Measurements from ENCODE around the gene CDC37L1.

CDC37L1 gene

DNA sequence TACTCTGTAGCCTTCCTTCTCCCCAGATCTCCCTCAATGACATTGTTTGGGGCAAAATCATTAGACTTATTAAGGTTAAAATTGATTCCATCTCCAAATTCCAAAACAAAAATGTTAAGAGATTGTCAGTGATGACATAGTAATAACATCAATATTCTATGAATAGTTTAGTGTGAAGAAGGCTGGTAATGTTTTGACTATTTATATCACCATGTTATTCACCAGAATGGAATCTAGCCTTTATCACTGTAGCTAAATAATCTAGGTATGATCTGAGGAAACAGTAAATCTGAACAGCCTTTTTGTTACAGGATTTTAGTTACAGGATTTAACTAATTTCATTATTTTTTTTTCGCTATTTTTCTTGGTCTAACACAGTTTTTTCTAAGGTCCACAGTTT is 18.2 kb upstream of the CDC37L1 start:
- Histone ChIP-seq H3K4me3 (no peak overlapping the region), H3K9me3 (no peaks in the 10 kb centered on the region), H3K27ac (peak overlapping the region in 1 of 2 donors; percentile 89), H3K27me3 (no peaks in the 10 kb centered on the region), H3K4me1 (peaks cover 0 to 46% (median 28%) of the 10 kb centered on the region in 4 donors), H3K36me3 (no peaks in the 10 kb centered on the region)
- TF ChIP-seq, protein P1, sequence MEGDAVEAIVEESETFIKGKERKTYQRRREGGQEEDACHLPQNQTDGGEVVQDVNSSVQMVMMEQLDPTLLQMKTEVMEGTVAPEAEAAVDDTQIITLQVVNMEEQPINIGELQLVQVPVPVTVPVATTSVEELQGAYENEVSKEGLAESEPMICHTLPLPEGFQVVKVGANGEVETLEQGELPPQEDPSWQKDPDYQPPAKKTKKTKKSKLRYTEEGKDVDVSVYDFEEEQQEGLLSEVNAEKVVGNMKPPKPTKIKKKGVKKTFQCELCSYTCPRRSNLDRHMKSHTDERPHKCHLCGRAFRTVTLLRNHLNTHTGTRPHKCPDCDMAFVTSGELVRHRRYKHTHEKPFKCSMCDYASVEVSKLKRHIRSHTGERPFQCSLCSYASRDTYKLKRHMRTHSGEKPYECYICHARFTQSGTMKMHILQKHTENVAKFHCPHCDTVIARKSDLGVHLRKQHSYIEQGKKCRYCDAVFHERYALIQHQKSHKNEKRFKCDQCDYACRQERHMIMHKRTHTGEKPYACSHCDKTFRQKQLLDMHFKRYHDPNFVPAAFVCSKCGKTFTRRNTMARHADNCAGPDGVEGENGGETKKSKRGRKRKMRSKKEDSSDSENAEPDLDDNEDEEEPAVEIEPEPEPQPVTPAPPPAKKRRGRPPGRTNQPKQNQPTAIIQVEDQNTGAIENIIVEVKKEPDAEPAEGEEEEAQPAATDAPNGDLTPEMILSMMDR (IDR thresholded peaks at IDR 0.05) = no peak
- intact Hi-C loops (cut with DNase I; ENCODE audit: low total_unique reads) = loop anchor here (5.0 to 10.0 kb wide), 3 partner anchors 81 to 784 kb away; partner anchors contain the start of gene AK3
- DNase-seq = no peak

DNA sequence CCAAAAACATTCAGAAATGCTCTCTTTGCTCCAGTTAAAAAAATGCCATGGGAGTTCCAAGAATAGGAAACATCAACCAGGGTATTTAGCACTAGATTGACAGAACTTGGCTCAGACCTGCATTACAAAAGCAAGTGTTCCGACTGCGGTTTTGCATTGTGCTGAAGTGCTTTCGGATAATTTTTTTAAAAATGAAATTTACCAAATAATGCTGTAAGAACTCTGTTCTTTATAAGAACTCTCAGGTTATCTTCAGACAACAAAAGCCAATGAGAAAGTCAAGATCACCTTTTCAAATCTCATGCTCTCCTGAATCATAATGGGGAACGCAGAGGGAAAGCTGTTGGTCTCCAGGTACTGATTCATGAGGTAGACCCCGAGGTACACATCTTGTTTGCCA is 17.8 kb upstream of the CDC37L1 start:
- no peaks in the 10 kb centered on the region for H3K27me3 ChIP-seq
- intact Hi-C loops (cut with DNase I; ENCODE audit: low total_unique reads) = loop anchor here (5.0 to 10.0 kb wide), 3 partner anchors 81 to 783 kb away; partner anchors contain the start of gene AK3
- peaks cover 0 to 47% (median 28%) of the 10 kb centered on the region in 4 donors for H3K4me1 ChIP-seq
- peak overlapping the region; percentile 83 to 89 for H3K4me3 ChIP-seq
- no peaks in the 10 kb centered on the region for H3K36me3 ChIP-seq
- DNase-seq = no peak
- TF ChIP-seq, protein P1 (IDR thresholded peaks at IDR 0.05) = no peak
- H3K27ac ChIP-seq = peak overlapping the region; percentile 81 to 89
- no peaks in the 10 kb centered on the region for H3K9me3 ChIP-seq

DNA sequence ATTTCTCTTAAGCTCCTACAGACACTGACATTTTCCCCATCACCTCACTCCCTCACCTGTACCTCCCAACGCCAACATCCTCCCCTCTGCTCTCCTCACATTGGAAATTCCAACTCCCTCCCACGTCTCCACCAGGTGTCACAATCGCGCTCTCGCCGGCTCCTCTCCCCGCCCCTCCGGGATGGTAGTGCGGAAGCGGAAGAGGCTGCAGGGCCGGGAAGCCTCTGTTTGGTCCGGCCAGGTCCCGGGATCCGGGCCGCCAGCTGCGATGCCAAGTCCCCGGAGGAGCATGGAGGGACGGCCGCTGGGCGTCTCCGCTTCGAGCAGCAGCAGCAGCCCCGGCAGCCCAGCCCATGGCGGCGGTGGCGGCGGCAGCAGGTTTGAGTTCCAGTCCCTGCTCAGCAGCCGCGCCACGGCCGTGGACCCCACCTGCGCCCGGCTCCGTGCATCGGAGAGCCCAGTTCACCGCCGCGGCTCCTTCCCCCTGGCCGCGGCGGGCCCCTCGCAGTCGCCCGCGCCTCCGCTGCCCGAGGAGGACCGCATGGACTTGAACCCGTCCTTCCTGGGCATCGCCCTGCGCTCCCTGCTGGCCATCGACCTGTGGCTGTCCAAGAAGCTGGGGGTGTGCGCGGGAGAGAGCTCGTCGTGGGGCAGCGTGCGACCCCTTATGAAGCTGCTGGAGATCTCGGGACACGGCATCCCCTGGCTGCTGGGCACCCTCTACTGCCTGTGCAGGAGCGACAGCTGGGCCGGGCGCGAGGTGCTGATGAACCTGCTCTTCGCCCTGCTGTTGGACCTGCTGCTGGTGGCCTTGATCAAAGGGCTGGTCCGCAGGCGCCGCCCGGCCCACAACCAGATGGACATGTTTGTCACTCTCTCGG is 17.0 kb upstream of the CDC37L1 start, which contains the start of gene PLPP6:
Gene PLPP6 (plus strand): TSS at position 187 of the 881 bp plus-strand sequence. CDS start 82 bp downstream, at position 269.
- Histone ChIP-seq H3K4me3 (peak within 1 kb of the TSS; percentile 83 to 89), H3K27ac (peak within 1 kb of the TSS; percentile 81 to 89), H3K36me3 (no peaks in the 10 kb centered on the region), H3K4me1 (peaks cover 0 to 47% (median 28%) of the 10 kb centered on the region in 4 donors), H3K9me3 (no peaks in the 10 kb centered on the region), H3K27me3 (no peaks in the 10 kb centered on the region)
- DNase-seq = peak; percentile 92 to 94
- intact Hi-C loops (cut with DNase I; ENCODE audit: low total_unique reads) = loop anchor here (5.0 to 10.0 kb wide), 3 partner anchors 80 to 782 kb away; partner anchors contain the start of gene AK3
- TF ChIP-seq, protein P1 (IDR thresholded peaks at IDR 0.05) = peak; percentile 58

DNA sequence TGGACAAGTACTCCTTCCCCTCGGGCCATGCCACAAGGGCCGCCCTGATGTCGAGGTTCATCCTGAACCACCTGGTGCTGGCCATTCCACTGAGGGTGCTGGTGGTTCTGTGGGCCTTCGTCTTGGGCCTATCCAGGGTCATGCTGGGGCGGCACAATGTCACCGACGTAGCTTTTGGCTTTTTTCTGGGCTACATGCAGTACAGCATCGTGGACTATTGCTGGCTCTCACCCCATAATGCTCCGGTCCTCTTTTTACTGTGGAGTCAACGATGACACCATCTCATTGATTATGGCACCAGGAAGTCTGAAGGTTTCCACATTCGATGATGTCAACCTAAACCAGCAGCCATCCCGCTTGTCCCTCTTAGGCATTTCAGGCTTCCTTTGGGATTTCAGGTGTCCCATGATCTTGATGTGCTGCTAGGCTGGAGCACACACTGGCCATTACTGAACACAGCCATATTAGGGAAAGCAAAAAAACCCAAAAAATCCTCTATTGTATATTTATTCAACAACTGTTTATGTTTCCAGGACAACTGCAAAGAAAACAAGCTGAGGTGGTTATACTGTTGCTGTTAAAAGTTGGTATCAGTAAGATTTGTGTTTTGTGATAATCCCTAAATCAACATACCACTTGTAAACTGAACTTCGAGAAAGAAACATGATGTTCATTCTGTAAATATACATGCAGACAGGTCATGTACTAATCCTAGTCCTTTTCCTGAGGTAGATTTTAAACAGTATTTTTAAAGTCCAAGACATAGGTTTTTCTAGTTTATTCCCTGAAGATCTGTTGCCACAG is 16.2 kb upstream of the CDC37L1 start:
- TF ChIP-seq, protein P1 (IDR thresholded peaks at IDR 0.05) = no peak
- H3K27me3 ChIP-seq = no peaks in the 10 kb centered on the region
- no peaks in the 10 kb centered on the region for H3K36me3 ChIP-seq
- DNase-seq = no peak
- intact Hi-C loops (cut with DNase I; ENCODE audit: low total_unique reads) = loop anchor here (5.0 to 10.0 kb wide), 3 partner anchors 79 to 782 kb away; partner anchors contain the start of gene AK3
- H3K27ac ChIP-seq = peak overlapping the region; percentile 81 to 89
- peaks cover 0 to 47% (median 28%) of the 10 kb centered on the region in 4 donors for H3K4me1 ChIP-seq
- H3K4me3 ChIP-seq = peak overlapping the region; percentile 83 to 89
- no peaks in the 10 kb centered on the region for H3K9me3 ChIP-seq

DNA sequence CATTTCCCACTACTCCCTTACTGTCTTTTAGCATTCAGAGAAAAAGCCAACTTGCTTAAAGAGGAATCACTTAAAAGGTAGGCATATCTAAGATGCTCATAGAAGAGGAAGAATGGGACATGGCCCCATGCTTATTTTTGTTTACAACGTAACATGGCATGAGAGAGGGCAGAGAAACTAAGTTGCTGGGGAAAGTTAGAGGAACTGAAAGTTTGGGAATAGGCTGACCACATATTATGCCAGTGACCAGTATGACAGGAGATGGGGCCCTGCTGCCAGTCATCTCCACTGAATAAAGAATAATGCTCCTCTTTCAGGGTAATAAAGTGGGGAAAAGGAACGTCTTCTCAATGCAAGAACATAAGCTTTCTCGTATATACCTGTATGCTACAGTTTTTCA is 15.4 kb upstream of the CDC37L1 start:
- Histone ChIP-seq H3K4me3 (no peak overlapping the region), H3K36me3 (no peaks in the 10 kb centered on the region), H3K4me1 (peaks cover 0 to 47% (median 28%) of the 10 kb centered on the region in 4 donors), H3K9me3 (no peaks in the 10 kb centered on the region), H3K27ac (peak overlapping the region in 1 of 2 donors; percentile 89), H3K27me3 (no peaks in the 10 kb centered on the region)
- TF ChIP-seq, protein P1 (IDR thresholded peaks at IDR 0.05) = no peak
- no peak for DNase-seq
- intact Hi-C loops (cut with DNase I; ENCODE audit: low total_unique reads) = loop anchor here (5.0 to 10.0 kb wide), 3 partner anchors 78 to 781 kb away; partner anchors contain the start of gene AK3

All from tibial artery (tissue), 4 donors.